ENCODE results near the gene ACSF3.

GRCh38 chr16:89139907-89140361 is 46.3 kb downstream of the ACSF3 start:
- TF ChIP-seq CTCF (conservative IDR thresholded peaks at IDR 0.05; ENCODE audit: low read length) (no peak), EZH2phosphoT487 (IDR thresholded peaks at IDR 0.05; ENCODE audit: borderline replicate concordance, low read depth, low read length) (no peak)
